Measurements from ENCODE around the gene POC1A. TPM values are rescaled to one million over a fixed set of nuclear protein-coding genes. Genes with fewer than 3 reads are reported as not detected.

POC1A gene
- total and polyA plus RNA-seq, 4 experiments from 2014 or later, result 0.36 to 2.4 (median 1.0) TPM

GRCh38 chr3:52067526-52067925 lies 86.7 kb downstream of the POC1A start:
- Mint-ChIP-seq H3K27ac (no peak overlapping the region), H3K4me1 (peaks cover 0 to 4% (median 0%) of the 10 kb centered on the region in 4 donors), H3K36me3 (no peaks in the 10 kb centered on the region), H3K4me3 (no peak overlapping the region), H3K27me3 (no peaks in the 10 kb centered on the region), H3K9me3 (peaks cover 0 to 2% (median 0%) of the 10 kb centered on the region in 8 donors)
- POLR2A ChIA-PET (ENCODE audit: partially characterized antibody), result no interaction called here
- H3K4me1 ChIP-seq (ENCODE audit: insufficient read depth, low read length), result no peaks in the 10 kb centered on the region
- H3K9me3 ChIP-seq (ENCODE audit: control insufficient read depth in 1 of 2, low read length in 2 of 2), result no peaks in the 10 kb centered on the region
- DNase-seq, result no peak
- H3K27me3 ChIP-seq (ENCODE audit: insufficient read depth, low read length), result no peaks in the 10 kb centered on the region
- H3K36me3 ChIP-seq (ENCODE audit: insufficient read depth, low read length), result no peaks in the 10 kb centered on the region
- CTCF ChIA-PET (ENCODE audit: partially characterized antibody), result no interaction called here
- H3K27ac ChIP-seq (ENCODE audit: low read depth, low read length), result no peak overlapping the region
- H3K4me3 ChIP-seq (ENCODE audit: low read length in 2 of 2), result no peak overlapping the region
- intact Hi-C loops (cut with micrococcal nuclease), result no loop called here

- Mint-ChIP-seq H3K27me3 (no peaks in the 10 kb centered on the region), H3K4me3 (no peak overlapping the region), H3K4me1 (peaks cover 0 to 4% (median 0%) of the 10 kb centered on the region in 4 donors), H3K36me3 (no peaks in the 10 kb centered on the region), H3K9me3 (peaks cover 0 to 2% (median 0%) of the 10 kb centered on the region in 8 donors), H3K27ac (no peak overlapping the region)
- Histone ChIP-seq H3K27me3 (ENCODE audit: insufficient read depth, low read length) (no peaks in the 10 kb centered on the region), H3K36me3 (ENCODE audit: insufficient read depth, low read length) (no peaks in the 10 kb centered on the region), H3K9me3 (ENCODE audit: control insufficient read depth in 1 of 2, low read length in 2 of 2) (no peaks in the 10 kb centered on the region), H3K4me3 (ENCODE audit: low read length in 2 of 2) (no peak overlapping the region), H3K4me1 (ENCODE audit: insufficient read depth, low read length) (no peaks in the 10 kb centered on the region), H3K27ac (ENCODE audit: low read depth, low read length) (no peak overlapping the region)
- no peak for DNase-seq
- intact Hi-C loops (cut with micrococcal nuclease), result no loop called here
- ChIA-PET POLR2A (ENCODE audit: partially characterized antibody) (no interaction called here), CTCF (ENCODE audit: partially characterized antibody) (no interaction called here)
Observed at GRCh38 chr3:52067046-52067445, 87.2 kb downstream of the POC1A start.

DNA sequence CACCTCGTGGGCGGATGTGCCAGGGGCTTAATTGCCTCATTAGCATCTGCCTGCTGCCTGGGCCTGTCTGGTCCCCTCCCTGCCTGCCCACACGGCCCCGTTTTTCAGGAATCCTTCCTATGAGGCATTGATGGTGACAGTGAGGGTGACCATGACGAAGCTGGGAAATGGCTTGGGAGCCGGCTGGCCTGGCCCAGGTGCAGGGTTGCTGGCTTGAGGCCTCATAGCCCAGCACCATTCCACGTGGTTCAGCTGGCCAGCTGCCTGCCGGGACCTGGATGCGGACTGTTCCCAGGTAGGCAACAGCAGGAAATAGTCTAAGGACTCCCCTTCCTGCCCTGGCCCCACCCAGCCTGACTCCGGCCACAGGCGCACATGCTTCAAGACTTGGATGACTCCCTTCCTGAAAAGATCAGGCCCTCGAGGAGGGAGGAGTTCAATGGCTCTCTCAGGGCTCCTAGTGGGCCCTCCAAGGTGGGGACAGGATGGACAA lies 88.9 kb downstream of the POC1A start:
- CTCF ChIA-PET (ENCODE audit: partially characterized antibody), result interaction anchor here (1.2 kb wide), 1 partner anchor 29 kb away, joined by 5 read pairs; no protein-coding TSS in a partner anchor
- H3K9me3 Mint-ChIP-seq, result no peaks in the 10 kb centered on the region
- no peak overlapping the region for H3K4me3 Mint-ChIP-seq
- no peaks in the 10 kb centered on the region for H3K27me3 Mint-ChIP-seq
- H3K27me3 ChIP-seq (ENCODE audit: insufficient read depth, low read length), result no peaks in the 10 kb centered on the region
- intact Hi-C loops (cut with micrococcal nuclease), result no loop called here
- no peaks in the 10 kb centered on the region for H3K36me3 ChIP-seq (ENCODE audit: insufficient read depth, low read length)
- POLR2A ChIA-PET (ENCODE audit: partially characterized antibody), result interaction anchor here (1.8 kb wide), 1 partner anchor 8 kb away, joined by 5 read pairs; the partner anchor contains the start of gene DUSP7
- no peak for DNase-seq
- no peaks in the 10 kb centered on the region for H3K4me1 ChIP-seq (ENCODE audit: insufficient read depth, low read length)
- no peaks in the 10 kb centered on the region for H3K9me3 ChIP-seq (ENCODE audit: control insufficient read depth in 1 of 2, low read length in 2 of 2)
- no peaks in the 10 kb centered on the region for H3K36me3 Mint-ChIP-seq
- no peaks in the 10 kb centered on the region for H3K4me1 Mint-ChIP-seq
- no peak overlapping the region for H3K27ac ChIP-seq (ENCODE audit: low read depth, low read length)
- H3K4me3 ChIP-seq (ENCODE audit: low read length in 2 of 2), result no peak overlapping the region
- no peak overlapping the region for H3K27ac Mint-ChIP-seq

GRCh38 chr3:52064561-52064960 lies 89.7 kb downstream of the POC1A start:
- Mint-ChIP-seq H3K4me1 (no peaks in the 10 kb centered on the region), H3K27ac (no peak overlapping the region), H3K36me3 (no peaks in the 10 kb centered on the region), H3K9me3 (no peaks in the 10 kb centered on the region), H3K27me3 (no peaks in the 10 kb centered on the region), H3K4me3 (no peak overlapping the region)
- Histone ChIP-seq H3K4me3 (ENCODE audit: low read length in 2 of 2) (no peak overlapping the region), H3K4me1 (ENCODE audit: insufficient read depth, low read length) (no peaks in the 10 kb centered on the region), H3K9me3 (ENCODE audit: control insufficient read depth in 1 of 2, low read length in 2 of 2) (no peaks in the 10 kb centered on the region), H3K36me3 (ENCODE audit: insufficient read depth, low read length) (no peaks in the 10 kb centered on the region), H3K27me3 (ENCODE audit: insufficient read depth, low read length) (no peaks in the 10 kb centered on the region), H3K27ac (ENCODE audit: low read depth, low read length) (no peak overlapping the region)
- intact Hi-C loops (cut with micrococcal nuclease), result no loop called here
- DNase-seq, result no peak
- ChIA-PET CTCF (ENCODE audit: partially characterized antibody) (interaction anchor here (1.2 kb wide), 1 partner anchor 28 kb away, joined by 5 read pairs; no protein-coding TSS in a partner anchor), POLR2A (ENCODE audit: partially characterized antibody) (interaction anchor here (1.8 kb wide), 1 partner anchor 8 kb away, joined by 5 read pairs; the partner anchor contains the start of gene DUSP7)

- Mint-ChIP-seq H3K27me3 (no peaks in the 10 kb centered on the region), H3K4me1 (peaks cover 0 to 4% (median 1%) of the 10 kb centered on the region in 4 donors), H3K36me3 (no peaks in the 10 kb centered on the region), H3K9me3 (no peaks in the 10 kb centered on the region), H3K27ac (peak overlapping the region in 4 of 7 donors; percentile 5 to 29 (median 20)), H3K4me3 (no peak overlapping the region)
- DNase-seq, result no peak
- POLR2A ChIA-PET (ENCODE audit: partially characterized antibody), result no interaction called here
- intact Hi-C loops (cut with micrococcal nuclease), result no loop called here
- no peaks in the 10 kb centered on the region for H3K27me3 ChIP-seq (ENCODE audit: insufficient read depth, low read length)
- H3K9me3 ChIP-seq (ENCODE audit: control insufficient read depth in 1 of 2, low read length in 2 of 2), result no peaks in the 10 kb centered on the region
- H3K36me3 ChIP-seq (ENCODE audit: insufficient read depth, low read length), result no peaks in the 10 kb centered on the region
- no peak overlapping the region for H3K27ac ChIP-seq (ENCODE audit: low read depth, low read length)
- H3K4me1 ChIP-seq (ENCODE audit: insufficient read depth, low read length), result peaks cover 2% of the 10 kb centered on the region
- H3K4me3 ChIP-seq (ENCODE audit: low read length in 2 of 2), result no peak overlapping the region
- CTCF ChIA-PET (ENCODE audit: partially characterized antibody), result no interaction called here
Observed at GRCh38 chr3:52063026-52063723, 91.0 kb downstream of the POC1A start.

DNA sequence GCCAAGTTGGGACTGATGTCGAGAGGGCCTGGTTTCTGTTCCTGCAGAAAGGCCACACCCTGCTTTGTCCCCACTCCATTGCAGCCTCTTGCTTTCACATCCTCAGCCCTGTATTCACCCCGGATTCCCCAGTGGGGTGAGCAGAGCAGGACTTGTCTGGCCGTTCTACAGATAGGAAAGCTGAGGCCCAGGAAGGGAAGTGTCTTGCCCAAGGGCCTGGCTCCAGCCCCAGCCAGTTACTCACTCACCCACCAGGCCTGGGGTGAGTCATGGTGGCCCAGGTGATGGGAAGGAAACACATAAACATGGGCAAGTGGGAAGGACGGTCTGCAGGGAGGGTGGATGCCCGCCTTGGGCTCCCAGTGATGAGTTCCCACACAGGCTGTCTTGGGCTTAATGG lies 91.7 kb downstream of the POC1A start:
- DNase-seq, result no peak
- Mint-ChIP-seq H3K27ac (no peak overlapping the region), H3K9me3 (no peaks in the 10 kb centered on the region), H3K36me3 (no peaks in the 10 kb centered on the region), H3K4me1 (peaks cover 1 to 11% (median 5%) of the 10 kb centered on the region in 4 donors), H3K4me3 (no peak overlapping the region), H3K27me3 (no peaks in the 10 kb centered on the region)
- ChIA-PET POLR2A (ENCODE audit: partially characterized antibody) (interaction anchor here (0.7 kb wide), 1 partner anchor 10 kb away, joined by 3 read pairs; no protein-coding TSS in a partner anchor), CTCF (ENCODE audit: partially characterized antibody) (no interaction called here)
- Histone ChIP-seq H3K4me1 (ENCODE audit: insufficient read depth, low read length) (peaks cover 9% of the 10 kb centered on the region), H3K36me3 (ENCODE audit: insufficient read depth, low read length) (no peaks in the 10 kb centered on the region), H3K27ac (ENCODE audit: low read depth, low read length) (no peak overlapping the region), H3K4me3 (ENCODE audit: low read length in 2 of 2) (no peak overlapping the region), H3K9me3 (ENCODE audit: control insufficient read depth in 1 of 2, low read length in 2 of 2) (no peaks in the 10 kb centered on the region), H3K27me3 (ENCODE audit: insufficient read depth, low read length) (no peaks in the 10 kb centered on the region)
- intact Hi-C loops (cut with micrococcal nuclease), result no loop called here

- no peak overlapping the region for H3K4me3 ChIP-seq (ENCODE audit: low read length in 2 of 2)
- ChIA-PET CTCF (ENCODE audit: partially characterized antibody) (no interaction called here), POLR2A (ENCODE audit: partially characterized antibody) (no interaction called here)
- H3K4me1 ChIP-seq (ENCODE audit: insufficient read depth, low read length), result peaks cover 15% of the 10 kb centered on the region
- Mint-ChIP-seq H3K4me3 (no peak overlapping the region), H3K4me1 (peaks cover 1 to 16% (median 7%) of the 10 kb centered on the region in 4 donors), H3K9me3 (no peaks in the 10 kb centered on the region), H3K36me3 (peaks cover 0 to 7% of the 10 kb centered on the region in 2 donors), H3K27ac (peak overlapping the region in 3 of 7 donors; percentile 11 to 60 (median 26)), H3K27me3 (no peaks in the 10 kb centered on the region)
- intact Hi-C loops (cut with micrococcal nuclease), result no loop called here
- H3K27me3 ChIP-seq (ENCODE audit: insufficient read depth, low read length), result no peaks in the 10 kb centered on the region
- H3K27ac ChIP-seq (ENCODE audit: low read depth, low read length), result no peak overlapping the region
- no peaks in the 10 kb centered on the region for H3K9me3 ChIP-seq (ENCODE audit: control insufficient read depth in 1 of 2, low read length in 2 of 2)
- no peak for DNase-seq
- no peaks in the 10 kb centered on the region for H3K36me3 ChIP-seq (ENCODE audit: insufficient read depth, low read length)
Observed at GRCh38 chr3:52061121-52061910, 92.9 kb downstream of the POC1A start.

Data from CD4-positive, alpha-beta memory T cell (primary cell).